ENCODE measurements around the gene MSMO1.
A peak's percentile ranks its signal among the peaks of the same experiment; 100 is the strongest.
"Not testable (repeated sequence)": the region's sequence is repeated elsewhere in the genome, so short reads cannot be mapped to it uniquely, and the experiment has no call there.

MSMO1 gene

GRCh38 chr4:165327211-165328100, at the start of gene MSMO1:
Gene MSMO1, plus strand, starts transcription at chr4:165327669. Its CDS starts 5,702 bp downstream, at chr4:165333371.
- peak; percentile 99 for DNase-seq

DNA sequence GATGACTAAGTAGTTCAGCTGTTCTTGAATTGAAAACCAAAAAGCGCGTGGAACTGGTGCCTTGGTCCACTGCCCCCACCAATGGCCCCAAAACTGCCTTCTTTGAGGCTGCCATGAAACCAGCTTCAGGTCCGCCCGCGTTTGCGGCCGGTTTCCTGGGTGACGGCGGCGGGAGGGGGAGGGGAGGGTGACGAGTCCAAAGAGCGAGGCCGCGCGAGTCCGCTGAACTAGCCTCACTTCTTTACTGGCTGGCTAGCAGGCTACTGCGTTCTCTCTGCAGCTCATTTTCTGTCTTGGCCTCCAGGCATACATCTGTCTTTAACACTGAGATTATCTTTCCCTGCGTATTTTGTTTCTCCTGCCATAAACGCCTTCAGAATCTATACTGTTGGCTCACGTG, 47.9 kb upstream of the MSMO1 start:
- not testable (repeated sequence) for DNase-seq

DNA sequence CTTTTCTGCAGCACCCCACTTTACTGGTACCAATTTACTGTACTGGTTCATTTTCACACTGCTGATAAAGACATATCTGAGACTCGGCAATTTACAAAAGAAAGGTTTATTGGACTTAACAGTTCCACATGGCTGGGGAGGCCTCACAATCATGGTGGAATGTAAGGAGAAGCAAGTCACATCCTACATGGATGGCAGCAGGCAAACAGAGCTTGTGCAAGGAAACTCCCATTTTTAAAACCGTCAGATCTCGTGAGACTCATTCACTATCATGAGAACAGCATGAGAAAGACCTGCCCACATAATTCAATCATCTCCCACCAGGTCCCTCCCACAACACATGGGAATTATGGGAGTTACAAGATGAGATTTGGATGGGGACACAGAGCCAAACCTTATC, 42.8 kb upstream of the MSMO1 start:
- DNase-seq: not testable (repeated sequence)

DNA sequence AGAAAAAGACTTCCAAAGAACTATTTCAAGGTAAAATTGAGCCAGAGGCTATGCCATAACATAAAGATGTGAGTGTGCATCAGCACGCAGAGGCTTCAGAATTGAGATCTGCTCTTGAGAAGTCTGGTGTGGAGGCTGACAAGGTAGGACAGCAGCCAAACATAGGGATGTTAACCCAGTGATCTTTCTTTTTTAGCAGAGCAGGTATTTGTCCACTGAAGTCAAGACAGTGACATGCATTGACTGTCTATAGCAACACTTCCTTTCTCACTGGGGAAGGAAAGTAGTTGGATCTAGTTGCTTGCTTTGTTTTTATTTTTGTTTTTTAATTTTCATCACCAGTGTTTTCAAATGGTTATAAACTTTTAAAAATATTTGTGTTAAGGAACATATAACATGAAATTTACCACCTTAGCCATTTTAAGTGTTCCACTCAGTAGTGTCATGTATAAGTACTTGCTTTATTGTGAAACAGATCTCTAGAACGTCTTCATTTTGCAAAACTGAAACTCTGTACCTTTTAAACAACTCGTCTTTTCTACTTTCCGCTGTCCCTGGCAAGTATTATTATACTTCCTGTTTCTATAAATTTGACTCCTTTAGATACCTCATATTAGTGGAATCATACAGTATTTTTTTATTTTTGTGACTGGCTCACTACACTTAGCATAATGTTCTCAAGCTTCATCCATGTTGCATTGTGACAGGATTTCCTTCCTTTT, 40.7 kb upstream of the MSMO1 start:
- DNase-seq: not testable (repeated sequence)

DNA sequence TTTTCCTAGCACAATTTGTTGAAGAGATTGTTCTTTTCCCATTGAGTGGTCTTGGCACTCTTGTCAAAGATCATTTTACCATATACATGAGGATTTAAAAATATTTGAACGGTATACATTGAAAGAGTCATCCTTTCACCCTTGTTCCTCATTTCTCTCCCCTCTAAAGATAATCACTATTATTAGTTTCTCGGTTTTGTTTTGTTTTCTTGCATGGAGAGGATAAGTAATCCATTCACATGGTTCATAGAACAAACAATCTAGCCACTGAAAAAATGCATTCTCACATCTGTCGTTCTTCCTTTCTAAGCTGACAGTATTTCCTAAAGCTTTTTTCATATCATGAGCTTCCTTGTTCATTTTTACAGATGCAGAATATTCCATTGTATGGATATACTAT, 39.2 kb upstream of the MSMO1 start:
- no peak for DNase-seq

DNA sequence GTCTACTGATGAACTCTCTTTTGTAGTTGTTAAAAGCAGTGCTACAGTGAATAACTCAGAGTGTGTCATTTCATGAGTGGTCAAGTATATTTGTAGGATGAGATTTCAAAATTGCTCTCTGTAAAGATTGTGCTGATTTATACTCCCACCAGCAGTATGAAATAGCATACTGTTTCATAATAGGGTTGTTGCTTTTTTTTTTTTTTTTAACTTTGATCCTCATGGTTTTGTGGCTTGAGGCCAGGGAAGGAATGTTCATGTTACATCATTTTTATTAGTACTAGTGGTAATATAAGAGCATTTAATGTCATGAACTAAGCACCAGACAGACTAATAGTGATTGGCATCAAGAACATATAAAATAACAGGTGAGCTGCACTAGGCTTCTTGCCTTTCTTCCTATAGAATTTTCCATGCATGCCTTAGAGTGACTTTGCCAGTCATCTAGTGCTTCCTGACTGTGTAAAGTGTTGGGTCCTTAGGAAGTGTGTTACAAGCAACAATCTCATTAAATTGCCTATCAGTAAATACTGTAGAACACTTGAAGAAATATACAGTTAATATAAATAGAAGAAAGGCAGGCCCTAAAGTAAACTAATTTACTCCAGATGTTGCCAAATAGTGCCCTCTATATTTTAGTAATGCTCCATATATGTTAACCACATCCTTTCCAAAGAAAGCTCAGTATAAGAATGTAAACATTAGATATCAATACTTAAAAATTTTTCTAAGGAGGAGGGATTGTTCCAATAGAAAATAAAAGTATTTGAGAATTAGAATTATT, 38.6 kb upstream of the MSMO1 start:
- DNase-seq: no peak

GRCh38 chr4:165289423-165289785, 38.1 kb upstream of the MSMO1 start:
- no peak for DNase-seq

DNA sequence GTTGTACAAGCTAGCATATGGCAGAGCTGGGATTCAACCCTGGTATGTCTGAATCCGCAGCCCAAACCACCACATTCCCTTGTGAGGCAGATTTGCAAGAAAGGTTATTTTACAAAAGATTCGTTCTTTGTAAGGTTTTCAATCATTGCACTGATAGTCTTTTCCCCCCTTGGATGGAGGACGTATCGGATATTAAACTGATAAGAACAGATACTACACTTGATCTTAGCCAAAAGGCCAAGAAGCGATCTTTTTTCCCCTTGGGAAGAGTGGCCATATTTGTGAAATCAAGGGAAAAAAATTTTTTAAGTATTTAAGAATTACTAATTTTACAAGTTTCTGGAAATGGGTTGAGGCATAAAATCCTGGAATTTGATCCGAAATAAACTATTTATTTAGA, 34.4 kb upstream of the MSMO1 start:
- no peak for DNase-seq

GRCh38 chr4:165293927-165294649, 33.4 kb upstream of the MSMO1 start:
- DNase-seq: no peak

DNA sequence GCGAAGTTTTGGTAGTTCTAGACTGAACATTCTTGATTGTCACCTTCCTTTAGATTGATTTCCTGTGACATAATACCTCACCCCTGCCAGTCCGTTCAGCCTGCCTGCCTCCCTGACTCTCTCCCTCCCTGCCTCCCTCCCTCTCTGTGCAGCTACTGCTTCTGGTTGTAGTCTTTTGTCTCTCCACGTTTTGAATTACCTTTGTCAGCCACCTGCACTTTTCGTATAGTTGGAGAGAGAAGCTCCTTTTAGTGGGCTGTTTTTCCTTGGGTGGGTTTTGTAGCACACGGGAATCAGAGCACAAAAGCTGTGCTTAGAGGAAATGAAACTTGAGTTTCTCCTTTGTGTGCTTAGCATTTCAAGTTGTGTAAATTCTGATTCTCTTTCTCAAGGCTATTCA, 32.6 kb upstream of the MSMO1 start:
- DNase-seq: peak; percentile 16

GRCh38 chr4:165297626-165298025, 29.8 kb upstream of the MSMO1 start:
- no peak for DNase-seq

- peak; percentile 4 for DNase-seq
Measured at GRCh38 chr4:165299399-165300060, 27.9 kb upstream of the MSMO1 start.

DNA sequence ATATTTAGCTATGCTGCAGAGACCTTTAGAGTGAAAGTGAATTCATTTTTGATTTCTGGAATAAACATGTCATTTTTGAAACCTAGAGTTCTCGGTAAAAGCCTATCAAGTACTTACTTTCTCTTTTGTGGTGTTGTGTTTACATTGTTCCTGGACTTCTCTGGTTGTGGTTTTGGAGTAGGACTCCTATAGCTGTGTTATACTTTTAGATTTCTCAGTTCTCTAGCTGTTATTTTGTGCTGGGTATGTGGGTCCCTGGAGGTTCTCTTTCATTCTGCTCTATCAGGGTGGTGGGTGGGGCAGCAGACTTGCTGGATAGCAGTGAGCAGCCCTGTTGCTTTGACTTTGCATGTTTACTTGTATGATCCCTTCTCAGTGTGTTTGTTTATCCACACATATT, 25.6 kb upstream of the MSMO1 start:
- DNase-seq: peak; percentile 35

- no peak for DNase-seq
Measured at GRCh38 chr4:165302658-165303057, 24.8 kb upstream of the MSMO1 start.

- DNase-seq: no peak
Measured at GRCh38 chr4:165308166-165308565, 19.3 kb upstream of the MSMO1 start.

GRCh38 chr4:165308606-165309005, 18.9 kb upstream of the MSMO1 start:
- no peak for DNase-seq

GRCh38 chr4:165309456-165309855, 18.0 kb upstream of the MSMO1 start:
- no peak for DNase-seq

DNA sequence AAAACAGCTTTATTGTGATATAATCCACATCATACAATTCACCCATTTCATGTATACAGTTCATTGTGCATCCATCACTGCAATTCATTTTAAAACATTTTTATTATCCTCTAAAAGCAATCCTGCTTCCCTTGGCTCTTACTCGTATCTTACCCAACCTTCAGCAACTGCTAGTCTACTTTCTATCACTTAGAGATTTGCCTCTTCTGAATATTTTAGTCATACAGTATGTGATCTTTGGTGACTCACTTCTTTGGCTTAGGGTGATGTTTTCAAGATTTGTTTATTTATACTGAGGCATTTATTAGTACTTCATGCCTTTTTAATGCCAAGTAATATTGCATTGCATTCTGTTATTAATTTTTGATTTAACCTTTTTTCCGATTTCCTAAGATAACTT, 15.0 kb upstream of the MSMO1 start:
- no peak for DNase-seq

GRCh38 chr4:165319030-165319429, 8.4 kb upstream of the MSMO1 start:
- DNase-seq: no peak

GRCh38 chr4:165319509-165319908, 8.0 kb upstream of the MSMO1 start:
- no peak for DNase-seq

DNA sequence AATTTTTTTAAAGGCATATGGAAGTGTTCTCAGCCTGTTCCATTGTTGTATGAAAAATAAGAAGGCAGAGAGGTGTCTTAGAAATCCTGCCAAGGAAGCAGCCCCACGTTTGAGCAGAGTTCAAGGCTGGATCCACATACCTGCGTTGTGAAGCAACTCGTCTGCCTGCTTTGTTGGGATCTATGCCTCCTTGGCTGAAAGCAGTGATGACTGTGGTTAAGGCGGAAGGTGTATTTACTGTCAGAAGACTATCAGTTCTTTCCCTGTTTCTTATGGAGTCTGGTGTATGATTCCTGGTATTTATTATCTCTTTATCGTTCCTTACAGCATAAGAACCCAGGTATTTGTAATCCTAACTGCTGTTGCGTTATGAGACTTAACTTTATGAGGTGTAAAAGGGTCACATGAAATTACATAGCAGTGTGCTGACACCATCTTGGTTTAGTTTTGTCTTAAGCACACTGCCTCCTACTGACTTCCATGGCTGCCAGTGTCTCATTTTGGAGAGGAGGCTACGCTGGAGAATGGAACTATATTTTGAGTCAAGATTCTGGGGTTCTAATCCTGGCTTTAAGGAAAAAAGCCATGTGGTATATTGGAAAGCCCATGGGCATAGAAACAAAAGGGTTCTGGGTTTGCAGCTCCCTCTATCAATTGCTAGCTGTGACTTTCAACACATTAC, 3.1 kb upstream of the MSMO1 start:
- no peak for DNase-seq

- DNase-seq: no peak
Measured at GRCh38 chr4:165324918-165325304, 2.6 kb upstream of the MSMO1 start.
